Uterus (tissue), 4 donors: ENCODE results near the gene NAALAD2. TPM values are rescaled to one million over a fixed set of nuclear protein-coding genes. Genes with fewer than 3 reads are reported as not detected.

Source experiments
- DNase-seq, 2 donors: peaks; one replicate each; pipeline ENCODE4 v3.0.0-alpha.2; 2019 to 2020
- H3K27ac ChIP-seq, 2 donors: fragments of 200-600 bp; sonication (generic); 1 replicate in 1 of 2; 2 replicates in 1 of 2; pipeline ENCODE4 v1.5.1; 2016 to 2018
- H3K27me3 ChIP-seq, 2 donors: fragments of 200-600 bp; sonication (generic); one replicate each; pipeline ENCODE4 v1.5.1; 2018 to 2019; ENCODE audit warnings: control low read depth in 1 of 2
- H3K36me3 ChIP-seq, 2 donors: fragments of 200-600 bp; sonication (generic); one replicate each; pipeline ENCODE4 v1.5.1; 2019; ENCODE audit warnings: control low read depth in 1 of 2
- H3K4me1 ChIP-seq, 2 donors: fragments of 200-600 bp; sonication (generic); one replicate each; pipeline ENCODE4 v1.5.1; 2018 to 2019; ENCODE audit warnings: control low read depth in 1 of 2
- H3K4me3 ChIP-seq, 2 donors: fragments of 200-600 bp; sonication (generic); 1 replicate in 1 of 2; 2 replicates in 1 of 2; pipeline ENCODE4 v1.5.1; 2018 to 2019; ENCODE audit warnings: mild to moderate bottlenecking in 1 of 2
- H3K9me3 ChIP-seq, 2 donors: fragments of 200-600 bp; sonication (generic); one replicate each; pipeline ENCODE4 v1.5.1; 2019; ENCODE audit warnings: control low read depth in 1 of 2
- CTCF ChIP-seq, 4 experiments: fragments of 200-600 bp in 2 of 4; fragments of 450-650 bp in 2 of 4; sonication (generic) in 2 of 4; IDR thresholded peaks; one replicate each; pipeline ENCODE4 v1.5.1; 2016 to 2019; ENCODE audit warnings: antibody characterized with exemption in 4 of 4, mild to moderate bottlenecking in 2 of 4, moderate library complexity in 1 of 4
- POLR2A ChIP-seq, 2 donors: fragments of 450-650 bp; IDR thresholded peaks; one replicate each; pipeline ENCODE4 v1.6.1; 2016; ENCODE audit warnings: antibody characterized with exemption in 2 of 2, mild to moderate bottlenecking in 1 of 2, moderate library complexity in 1 of 2
- intact Hi-C: fragments of 100-400 bp; cut with DNase I; formaldehyde crosslinking; loops from one replicate; pipeline ENCODE4 v1.15.1; 2023; ENCODE audit warnings: low total_unique reads
- total RNA-seq, 4 donors: library from RNA; depleted of rRNA in 3 of 4; stranded (reverse); fragments of >200 nt in 3 of 4; gene quantifications; one replicate each; pipeline versions ENCODE4 v1.1.0 to v1.2.4, GENCODE V29; 2014 to 2023
- donor health status: DM: yes; HTN: yes; CAD: no.

The NAALAD2 gene
- total RNA-seq, 4 donors from 2014 or later, result 3.5 to 74.8 (median 10.4) TPM

GRCh38 chr11:90220391-90220790 is 85.9 kb downstream of the NAALAD2 start:
- Histone ChIP-seq H3K27me3 (no peaks in the 10 kb centered on the region), H3K27ac (no peak overlapping the region), H3K9me3 (no peaks in the 10 kb centered on the region), H3K4me1 (peaks cover 0 to 6% of the 10 kb centered on the region in 2 donors), H3K36me3 (no peaks in the 10 kb centered on the region), H3K4me3 (no peak overlapping the region)
- TF ChIP-seq CTCF (IDR thresholded peaks at IDR 0.05) (no peak), POLR2A (IDR thresholded peaks at IDR 0.05) (no peak)
- intact Hi-C loops, result no loop called here
- DNase-seq, result no peak

GRCh38 chr11:90221803-90222458 is 87.5 kb downstream of the NAALAD2 start:
- peaks cover 0 to 6% of the 10 kb centered on the region in 2 donors for H3K4me1 ChIP-seq
- no peaks in the 10 kb centered on the region for H3K36me3 ChIP-seq
- H3K4me3 ChIP-seq, result peak overlapping the region; percentile 68 to 89
- no peaks in the 10 kb centered on the region for H3K9me3 ChIP-seq
- no peak for DNase-seq
- intact Hi-C loops, result no loop called here
- H3K27me3 ChIP-seq, result no peaks in the 10 kb centered on the region
- H3K27ac ChIP-seq, result peak overlapping the region; percentile 86 to 92
- TF ChIP-seq POLR2A (IDR thresholded peaks at IDR 0.05) (no peak), CTCF (IDR thresholded peaks at IDR 0.05) (no peak)

GRCh38 chr11:90222459-90223247 is 88.2 kb downstream of the NAALAD2 start, which contains the start of gene CHORDC1:
CHORDC1 (minus strand) TSS chr11:90223049; CDS start chr11:90222954, 95 bp downstream.
- TF ChIP-seq POLR2A (IDR thresholded peaks at IDR 0.05) (peak; percentile 87 to 98), CTCF (IDR thresholded peaks at IDR 0.05) (no peak)
- Histone ChIP-seq H3K4me1 (peaks cover 0 to 6% of the 10 kb centered on the region in 2 donors), H3K4me3 (peak within 1 kb of the TSS; percentile 68 to 89), H3K27me3 (no peaks in the 10 kb centered on the region), H3K27ac (peak within 1 kb of the TSS; percentile 86 to 92), H3K9me3 (no peaks in the 10 kb centered on the region), H3K36me3 (no peaks in the 10 kb centered on the region)
- DNase-seq, result peak; percentile 84 to 87
- intact Hi-C loops, result no loop called here

GRCh38 chr11:90223248-90223585 is 88.8 kb downstream of the NAALAD2 start:
- intact Hi-C loops, result no loop called here
- Histone ChIP-seq H3K36me3 (no peaks in the 10 kb centered on the region), H3K9me3 (no peaks in the 10 kb centered on the region), H3K4me3 (peak overlapping the region; percentile 68 to 89), H3K4me1 (peaks cover 0 to 6% of the 10 kb centered on the region in 2 donors), H3K27ac (peak overlapping the region; percentile 86 to 92), H3K27me3 (no peaks in the 10 kb centered on the region)
- DNase-seq, result no peak
- TF ChIP-seq CTCF (IDR thresholded peaks at IDR 0.05), result no peak

GRCh38 chr11:90228056-90228455 is 93.6 kb downstream of the NAALAD2 start:
- Histone ChIP-seq H3K9me3 (no peaks in the 10 kb centered on the region), H3K4me3 (no peak overlapping the region), H3K36me3 (no peaks in the 10 kb centered on the region), H3K27me3 (no peaks in the 10 kb centered on the region), H3K27ac (no peak overlapping the region), H3K4me1 (no peaks in the 10 kb centered on the region)
- no peak for DNase-seq
- intact Hi-C loops, result no loop called here
- TF ChIP-seq POLR2A (IDR thresholded peaks at IDR 0.05) (no peak), CTCF (IDR thresholded peaks at IDR 0.05) (no peak)
